Breast epithelium (tissue), 3 donors: Measurements from ENCODE around the gene MYO1C.

Experiments
- CTCF ChIP-seq, 3 donors: fragments of 450-650 bp; IDR thresholded peaks; one replicate each; pipeline ENCODE4 v1.5.1; 2016 to 2017; ENCODE audit warnings: antibody characterized with exemption in 3 of 3, mild to moderate bottlenecking in 3 of 3, moderate library complexity in 3 of 3
- POLR2A ChIP-seq: fragments of 450-650 bp; IDR thresholded peaks from one replicate; pipeline ENCODE4 v1.6.1; 2016; ENCODE audit warnings: antibody characterized with exemption, mild to moderate bottlenecking, moderate library complexity

- no peak for TF ChIP-seq CTCF (IDR thresholded peaks at IDR 0.05)
- no peak for TF ChIP-seq POLR2A
Observed at GRCh38 chr17:1498869-1499268, 6.4 kb upstream of the MYO1C start.
